SK-N-SH (cell line): ENCODE results near the gene TNFAIP1. TPM values are rescaled to one million over a fixed set of nuclear protein-coding genes. Genes with fewer than 3 reads are reported as not detected.

ENCODE experiments used
- CTCF ChIA-PET: fragments of 300-600, 350-600 bp; formaldehyde crosslinking; extraction: SDS; loops from one replicate; lab custom pipeline; 2021; lab: Yijun Ruan, JAX
- POLR2A ChIA-PET: fragments of 350-600 bp; sonication (Branson Sonifier 250); formaldehyde crosslinking; extraction: SDS; loops from one replicate; lab custom pipeline; 2020; ENCODE audit warnings: antibody characterized with exemption, inconsistent platforms; lab: Yijun Ruan, JAX
- DNase-seq: peaks from one replicate; pipeline ENCODE4 v3.0.0; 2012
- H2AFZ ChIP-seq: fragments of 200-600 bp; sonication (generic); 2 replicates; pipeline ENCODE4 v1.8.1; 2016; ENCODE audit warnings: antibody characterized with exemption, mild to moderate bottlenecking, low read depth
- H3F3A ChIP-seq: fragments of 200-600 bp; sonication (generic); replicated peaks from 2 replicates; pipeline ENCODE3; 2016; ENCODE audit warnings: antibody characterized with exemption, mild to moderate bottlenecking; ENCODE audit not compliant: insufficient read depth
- H3K27ac ChIP-seq, 2 experiments: fragments of 200-500 bp in 1 of 2; fragments of 200-600 bp in 1 of 2; sonication (Bioruptor generic) in 1 of 2; sonication (generic), shearing (Covaris generic) in 1 of 2; 2 replicates each; pipeline versions ENCODE4 v1.5.1 to v1.6.1; 2014 to 2016; ENCODE audit warnings: low read depth in 2 of 2, inconsistent platforms in 1 of 2, low read length in 1 of 2, mild to moderate bottlenecking in 1 of 2, mixed read lengths in 1 of 2
- H3K27me3 ChIP-seq: fragments of 200-600 bp; sonication (generic), shearing (Covaris generic); 2 replicates; pipeline ENCODE4 v1.6.1; 2016; ENCODE audit warnings: mixed run types; ENCODE audit not compliant: insufficient read depth
- H3K36me3 ChIP-seq, 2 experiments: fragments of 200-500 bp in 1 of 2; fragments of 200-600 bp in 1 of 2; sonication (Bioruptor generic) in 1 of 2; sonication (generic) in 1 of 2; replicated peaks in 1 of 2; 2 replicates each; pipeline versions ENCODE3 to v1.5.1; 2014 to 2016; ENCODE audit warnings: low read length in 1 of 2, mild to moderate bottlenecking in 1 of 2; ENCODE audit not compliant: insufficient read depth in 2 of 2, control insufficient read depth in 1 of 2
- H3K4me1 ChIP-seq, 2 experiments: fragments of 200-500 bp in 1 of 2; fragments of 200-600 bp in 1 of 2; sonication (Bioruptor generic) in 1 of 2; sonication (generic), shearing (Covaris generic) in 1 of 2; 2 replicates each; pipeline versions ENCODE4 v1.5.1 to v1.6.1; 2014 to 2016; ENCODE audit warnings: low read depth in 1 of 2, low read length in 1 of 2, mixed run types in 1 of 2; ENCODE audit not compliant: insufficient read depth in 2 of 2, control insufficient read depth in 1 of 2
- H3K4me2 ChIP-seq: fragments of 200-600 bp; sonication (generic), shearing (Covaris generic); 2 replicates; pipeline ENCODE4 v1.6.1; 2017; ENCODE audit warnings: mixed run types
- H3K4me3 ChIP-seq, 2 experiments: fragments of 200-500 bp in 1 of 2; fragments of 200-600 bp in 1 of 2; sonication (Bioruptor generic) in 1 of 2; sonication (generic), shearing (Covaris generic) in 1 of 2; 2 replicates each; pipeline versions ENCODE4 v1.5.1 to v1.8.1; 2014 to 2016; ENCODE audit warnings: low read depth in 2 of 2, inconsistent platforms in 1 of 2, low read length in 1 of 2, mild to moderate bottlenecking in 1 of 2, mixed read lengths in 1 of 2, moderate library complexity in 1 of 2
- H3K79me2 ChIP-seq: fragments of 200-600 bp; sonication (generic); 2 replicates; pipeline ENCODE4 v1.8.1; 2017; ENCODE audit warnings: mild to moderate bottlenecking; ENCODE audit not compliant: insufficient read depth
- H3K9ac ChIP-seq: fragments of 200-600 bp; sonication (generic); 2 replicates; pipeline ENCODE4 v1.6.1; 2017; ENCODE audit warnings: mixed run types
- H3K9me2 ChIP-seq: fragments of 200-600 bp; sonication (generic); 2 replicates; pipeline ENCODE4 v1.6.1; 2017; ENCODE audit warnings: mixed run types
- H3K9me3 ChIP-seq: fragments of 200-600 bp; sonication (generic); 2 replicates; pipeline ENCODE4 v1.6.1; 2017; ENCODE audit warnings: mixed run types, mild to moderate bottlenecking, moderate library complexity
- H4K20me1 ChIP-seq: fragments of 200-600 bp; sonication (generic); 2 replicates; pipeline ENCODE4 v1.6.1; 2017; ENCODE audit warnings: mild to moderate bottlenecking, mixed run types; ENCODE audit not compliant: insufficient read depth
- CHD2 ChIP-seq: fragments of 150-350 bp; IDR thresholded peaks from 2 replicates; pipeline ENCODE4 v1.6.1; 2018; ENCODE audit warnings: low read length; ENCODE audit not compliant: partially characterized antibody
- IRF3 ChIP-seq: fragments of 150-350 bp; IDR thresholded peaks from 2 replicates; pipeline ENCODE4 v1.6.1; 2016; ENCODE audit warnings: mild to moderate bottlenecking, low read depth, low read length
- MXI1 ChIP-seq: IDR thresholded peaks from 2 replicates; pipeline ENCODE4 v1.6.1; 2012; ENCODE audit warnings: mild to moderate bottlenecking, low read depth, low read length, improper control_type of control experiment
- PBX3 ChIP-seq: IDR thresholded peaks from 2 replicates; pipeline ENCODE4; 2012
- POLR2AphosphoS5 ChIP-seq: IDR thresholded peaks from 2 replicates; pipeline ENCODE4 v1.6.1; 2012; ENCODE audit warnings: low read depth, low read length
- RCOR1 ChIP-seq: fragments of 150-350 bp; IDR thresholded peaks from 2 replicates; pipeline ENCODE4 v1.6.1; 2017; ENCODE audit warnings: antibody characterized with exemption, low read length
- RFX5 ChIP-seq: IDR thresholded peaks from 2 replicates; pipeline ENCODE4 v1.6.1; 2012; ENCODE audit warnings: mild to moderate bottlenecking, improper control_type of control experiment, low read length
- TAF1 ChIP-seq: IDR thresholded peaks from 2 replicates; pipeline ENCODE4 v1.6.1; 2012; ENCODE audit warnings: low read depth, mild to moderate bottlenecking, low read length, moderate library complexity, borderline replicate concordance
- USF2 ChIP-seq: fragments of 150-350 bp; IDR thresholded peaks from 2 replicates; pipeline ENCODE4 v1.6.1; 2017; ENCODE audit warnings: antibody characterized with exemption, low read length, low read depth, borderline replicate concordance
- YY1 ChIP-seq: IDR thresholded peaks from 2 replicates; pipeline ENCODE4 v1.4.0; 2012; ENCODE audit warnings: low read depth, mild to moderate bottlenecking
- WGBS: methylation state at CpG from one replicate; pipeline ENCODE4 v1.1.6; 2017; ENCODE audit warnings: low lambda C conversion rate; 5-methylcytosine and 5-hydroxymethylcytosine counted together
- polyA plus RNA-seq, 3 experiments: library from polyadenylated mRNA; depleted of rRNA; stranded (reverse); fragments of >200 nt; gene quantifications; 2 replicates each; pipeline ENCODE4 v1.2.3, GENCODE V29; 2012
- TF ChIP-seq, protein P1 (sequence below): IDR thresholded peaks from 2 replicates; pipeline ENCODE4 v1.4.0; 2012; ENCODE audit warnings: low read depth, borderline replicate concordance
- TF ChIP-seq, protein P2 (sequence below): IDR thresholded peaks from 2 replicates; pipeline ENCODE4 v1.4.0; 2012; ENCODE audit warnings: low read depth
- TF ChIP-seq, protein P3 (sequence below): fragments of 200-600 bp; sonication (generic); IDR thresholded peaks from 2 replicates; pipeline ENCODE4 v1.6.1; 2017; ENCODE audit warnings: antibody characterized with exemption, mild to moderate bottlenecking, moderate library complexity

The TNFAIP1 gene
- polyA plus RNA-seq, 1 of the 3 experiments (the other 2 are of a cell fraction) = 52.0 TPM

DNA sequence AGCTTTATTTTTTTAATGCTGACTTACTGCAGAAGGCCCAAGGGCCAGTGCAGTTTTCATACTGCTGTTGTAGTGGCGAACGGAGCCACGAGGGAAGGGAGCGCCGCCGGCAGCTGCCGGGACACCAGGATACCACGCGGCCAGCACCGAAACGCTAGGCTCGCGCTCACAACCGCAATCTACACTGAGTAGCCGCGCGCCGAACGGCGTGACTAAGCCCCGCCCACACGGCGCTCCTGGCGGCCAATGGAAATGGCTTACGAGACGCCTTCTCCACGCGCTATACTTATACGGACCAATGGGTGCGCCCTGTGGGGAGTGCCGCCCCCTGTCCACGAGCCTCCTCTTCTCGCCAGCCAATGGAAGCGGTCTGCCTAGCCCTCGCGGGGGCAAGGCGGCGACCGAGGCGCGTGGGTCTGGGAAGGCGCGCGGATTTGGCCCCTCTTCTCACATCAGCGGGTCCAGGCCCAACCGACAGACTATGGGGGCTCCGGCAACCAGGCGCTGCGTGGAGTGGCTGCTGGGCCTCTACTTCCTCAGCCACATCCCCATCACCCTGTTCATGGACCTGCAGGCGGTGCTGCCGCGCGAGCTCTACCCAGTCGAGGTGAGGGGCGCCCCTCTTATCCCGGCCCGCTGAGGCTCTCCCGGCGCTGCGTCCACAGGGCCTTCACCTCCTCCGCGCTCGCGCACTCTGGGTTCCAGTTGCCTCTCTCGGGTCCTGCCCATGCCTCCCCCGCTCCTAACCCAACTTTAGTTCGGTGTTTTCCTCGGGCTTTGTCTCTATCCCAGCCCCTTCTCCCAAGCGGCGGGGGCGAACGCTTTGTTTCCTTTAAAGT is 16.6 kb upstream of the TNFAIP1 start, which contains the start of gene TMEM97:
Gene TMEM97 (plus strand): TSS at position 442 of the 839 bp plus-strand sequence. CDS start 40 bp downstream, at position 482.
- peak within 1 kb of the TSS; percentile 59 for H3K9ac ChIP-seq
- ChIA-PET POLR2A (interaction anchor here (0.9 to 3.5 kb wide), 3 partner anchors 10 to 17 kb away, joined by 3 to 11 read pairs (median 4); partner anchors contain the start of genes IFT20 and TNFAIP1), CTCF (interaction anchor here (0.6 to 3.5 kb wide), 12 partner anchors 10 to 514 kb away, joined by 3 to 19 read pairs (median 4); partner anchors contain the start of genes IFT20 and TNFAIP1)
- DNase-seq = peak; percentile 96
- H3K4me3 ChIP-seq = peak within 1 kb of the TSS; percentile 64 to 66
- H3K27me3 ChIP-seq = no peaks in the 10 kb centered on the region
- H3F3A ChIP-seq = no peaks in the 10 kb centered on the region
- WGBS = 1% methylated on average over 12 of the region's 72 CpGs
- H3K36me3 ChIP-seq = no peaks in the 10 kb centered on the region
- H3K27ac ChIP-seq = peak within 1 kb of the TSS; percentile 25 to 72; a peak in 3 of 4 replicates
- no peaks in the 10 kb centered on the region for H4K20me1 ChIP-seq
- H2AFZ ChIP-seq = peak within 1 kb of the TSS; percentile 98
- H3K4me1 ChIP-seq = peaks cover 7 to 14% of the 10 kb centered on the region in 2 experiments; a peak in 1 of 4 replicates
- no peaks in the 10 kb centered on the region for H3K9me2 ChIP-seq
- peaks cover 25% of the 10 kb centered on the region for H3K79me2 ChIP-seq
- TF ChIP-seq, protein P1, sequence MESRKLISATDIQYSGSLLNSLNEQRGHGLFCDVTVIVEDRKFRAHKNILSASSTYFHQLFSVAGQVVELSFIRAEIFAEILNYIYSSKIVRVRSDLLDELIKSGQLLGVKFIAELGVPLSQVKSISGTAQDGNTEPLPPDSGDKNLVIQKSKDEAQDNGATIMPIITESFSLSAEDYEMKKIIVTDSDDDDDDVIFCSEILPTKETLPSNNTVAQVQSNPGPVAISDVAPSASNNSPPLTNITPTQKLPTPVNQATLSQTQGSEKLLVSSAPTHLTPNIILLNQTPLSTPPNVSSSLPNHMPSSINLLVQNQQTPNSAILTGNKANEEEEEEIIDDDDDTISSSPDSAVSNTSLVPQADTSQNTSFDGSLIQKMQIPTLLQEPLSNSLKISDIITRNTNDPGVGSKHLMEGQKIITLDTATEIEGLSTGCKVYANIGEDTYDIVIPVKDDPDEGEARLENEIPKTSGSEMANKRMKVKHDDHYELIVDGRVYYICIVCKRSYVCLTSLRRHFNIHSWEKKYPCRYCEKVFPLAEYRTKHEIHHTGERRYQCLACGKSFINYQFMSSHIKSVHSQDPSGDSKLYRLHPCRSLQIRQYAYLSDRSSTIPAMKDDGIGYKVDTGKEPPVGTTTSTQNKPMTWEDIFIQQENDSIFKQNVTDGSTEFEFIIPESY = no peak
- TF ChIP-seq, protein P2, sequence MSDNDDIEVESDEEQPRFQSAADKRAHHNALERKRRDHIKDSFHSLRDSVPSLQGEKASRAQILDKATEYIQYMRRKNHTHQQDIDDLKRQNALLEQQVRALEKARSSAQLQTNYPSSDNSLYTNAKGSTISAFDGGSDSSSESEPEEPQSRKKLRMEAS = peak; percentile 98
- peak; percentile 60 for TF ChIP-seq IRF3
- no peak for TF ChIP-seq YY1
- TF ChIP-seq, protein P3, sequence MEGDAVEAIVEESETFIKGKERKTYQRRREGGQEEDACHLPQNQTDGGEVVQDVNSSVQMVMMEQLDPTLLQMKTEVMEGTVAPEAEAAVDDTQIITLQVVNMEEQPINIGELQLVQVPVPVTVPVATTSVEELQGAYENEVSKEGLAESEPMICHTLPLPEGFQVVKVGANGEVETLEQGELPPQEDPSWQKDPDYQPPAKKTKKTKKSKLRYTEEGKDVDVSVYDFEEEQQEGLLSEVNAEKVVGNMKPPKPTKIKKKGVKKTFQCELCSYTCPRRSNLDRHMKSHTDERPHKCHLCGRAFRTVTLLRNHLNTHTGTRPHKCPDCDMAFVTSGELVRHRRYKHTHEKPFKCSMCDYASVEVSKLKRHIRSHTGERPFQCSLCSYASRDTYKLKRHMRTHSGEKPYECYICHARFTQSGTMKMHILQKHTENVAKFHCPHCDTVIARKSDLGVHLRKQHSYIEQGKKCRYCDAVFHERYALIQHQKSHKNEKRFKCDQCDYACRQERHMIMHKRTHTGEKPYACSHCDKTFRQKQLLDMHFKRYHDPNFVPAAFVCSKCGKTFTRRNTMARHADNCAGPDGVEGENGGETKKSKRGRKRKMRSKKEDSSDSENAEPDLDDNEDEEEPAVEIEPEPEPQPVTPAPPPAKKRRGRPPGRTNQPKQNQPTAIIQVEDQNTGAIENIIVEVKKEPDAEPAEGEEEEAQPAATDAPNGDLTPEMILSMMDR = 0 out of 2 replicates have a peak, but pooled peaks have one; percentile 22
- 0 out of 2 replicates have a peak, but pooled peaks have one; percentile 17 for TF ChIP-seq RCOR1
- peak; percentile 70; the same call in 1 of the 2 replicates for TF ChIP-seq TAF1
- TF ChIP-seq MXI1 = peak; percentile 92
- TF ChIP-seq CHD2 = peak; percentile 72
- TF ChIP-seq RFX5 = peak; percentile 86
- TF ChIP-seq PBX3 = no peak
- TF ChIP-seq USF2 = peak; percentile 4; the same call in 1 of the 2 replicates
- peak; percentile 56 for TF ChIP-seq POLR2AphosphoS5
- no peaks in the 10 kb centered on the region for H3K9me3 ChIP-seq
- H3K4me2 ChIP-seq = peak within 1 kb of the TSS; percentile 91
